Fibroblast of peridontal ligament (primary cell): ENCODE measurements around the gene BICD2.
A peak's percentile ranks its signal among the peaks of the same experiment; 100 is the strongest.

Source experiments
- DNase-seq: peaks from one replicate; pipeline ENCODE4 v3.0.0-alpha.2; 2010; ENCODE audit errors: extremely low read depth

Gene BICD2

DNA sequence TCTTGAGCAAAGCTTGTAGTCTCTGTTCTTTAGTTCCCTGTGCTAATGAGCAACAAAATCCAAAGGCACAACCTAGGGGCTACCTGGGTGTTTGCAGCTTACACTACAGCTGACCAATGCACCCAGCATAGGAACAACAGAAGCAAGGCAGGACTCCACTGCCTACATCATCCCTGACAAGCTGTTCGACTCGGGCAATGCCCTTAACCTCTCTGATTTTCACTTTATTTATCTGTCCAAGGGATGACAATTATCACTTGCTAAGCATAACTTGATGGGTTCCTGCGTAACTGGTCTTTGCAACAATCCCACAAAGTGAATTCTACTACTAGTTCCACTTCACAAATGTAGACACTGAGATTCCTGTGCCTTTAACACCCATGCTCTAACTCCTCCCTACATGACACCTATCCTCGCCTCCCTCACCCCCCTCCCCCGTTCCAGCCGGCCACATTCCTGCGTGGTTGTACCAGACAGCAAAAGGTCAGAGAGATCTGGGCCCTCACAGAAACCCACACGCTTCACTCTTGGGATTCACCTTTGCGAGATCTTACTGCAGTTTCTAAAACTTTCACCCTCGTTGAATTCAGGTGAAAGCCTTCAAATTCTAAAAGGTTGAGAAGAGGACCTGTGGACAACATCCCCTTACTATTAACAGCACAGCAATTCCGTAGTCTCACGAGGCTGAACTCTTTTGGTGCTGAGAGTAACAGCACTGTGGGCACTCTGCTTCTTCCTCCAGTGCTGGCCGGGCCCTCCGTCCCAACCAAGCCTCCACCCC, 95.7 kb downstream of the BICD2 start:
- DNase-seq, result peak; percentile 24

GRCh38 chr9:92666912-92667532, 97.6 kb downstream of the BICD2 start:
- DNase-seq, result no peak

GRCh38 chr9:92666236-92666635, 98.4 kb downstream of the BICD2 start:
- DNase-seq, result no peak

DNA sequence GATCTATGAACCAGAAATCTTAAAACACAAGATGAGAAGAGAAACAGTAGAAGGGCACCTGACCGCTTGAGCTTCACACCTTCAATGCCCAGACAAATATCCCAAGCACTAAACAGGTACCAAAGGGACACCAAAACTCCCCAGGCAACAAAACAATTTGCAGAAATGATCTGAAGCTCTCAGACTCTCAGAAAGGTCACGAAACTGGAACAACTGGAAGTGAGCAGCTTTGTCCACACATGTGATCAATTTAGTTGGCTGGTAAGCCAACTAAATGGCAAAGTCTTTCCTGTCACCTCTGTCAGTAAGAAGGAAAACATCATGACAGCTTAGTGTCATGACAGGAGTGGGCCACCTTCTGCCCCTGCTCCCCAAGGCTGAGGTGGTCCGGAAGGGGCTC, 98.8 kb downstream of the BICD2 start:
- DNase-seq, result no peak

DNA sequence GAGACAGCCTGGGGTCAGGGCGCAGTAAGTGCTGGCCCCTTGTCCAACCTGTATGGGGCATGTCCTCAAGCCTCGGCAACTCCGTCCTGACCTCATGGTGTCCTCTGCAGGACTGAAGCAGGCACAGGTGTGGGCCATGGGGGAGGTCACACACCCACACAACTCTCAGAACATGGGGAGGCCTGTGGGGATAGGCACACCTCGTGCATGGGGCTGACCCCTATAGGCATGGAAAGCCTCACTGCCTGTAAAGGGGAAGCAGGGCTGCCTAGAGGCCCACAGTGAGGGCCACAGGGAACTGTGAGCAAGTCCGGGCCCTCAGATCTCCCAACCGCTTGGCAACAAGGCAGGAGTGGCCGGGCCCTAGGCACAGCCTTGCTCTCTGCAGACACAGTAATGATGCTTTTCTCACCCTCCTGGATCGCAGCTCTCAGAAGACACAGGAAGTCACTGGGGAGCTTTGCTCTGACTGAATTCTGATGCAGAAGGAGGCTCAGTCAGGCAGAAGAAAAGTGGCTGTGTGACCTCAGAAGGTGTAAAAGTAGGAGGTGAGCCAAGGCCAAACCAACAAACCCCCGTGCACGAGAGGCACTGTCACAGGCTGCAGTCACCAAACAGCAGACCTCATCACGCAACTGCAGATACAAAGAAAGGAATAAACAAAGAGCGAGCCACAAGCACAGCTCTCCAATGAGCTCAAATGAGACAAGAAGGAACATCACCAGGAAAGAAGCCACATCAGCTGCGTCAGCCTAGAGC, 100.1 kb downstream of the BICD2 start:
- no peak for DNase-seq

GRCh38 chr9:92663951-92664350, 100.7 kb downstream of the BICD2 start:
- no peak for DNase-seq

DNA sequence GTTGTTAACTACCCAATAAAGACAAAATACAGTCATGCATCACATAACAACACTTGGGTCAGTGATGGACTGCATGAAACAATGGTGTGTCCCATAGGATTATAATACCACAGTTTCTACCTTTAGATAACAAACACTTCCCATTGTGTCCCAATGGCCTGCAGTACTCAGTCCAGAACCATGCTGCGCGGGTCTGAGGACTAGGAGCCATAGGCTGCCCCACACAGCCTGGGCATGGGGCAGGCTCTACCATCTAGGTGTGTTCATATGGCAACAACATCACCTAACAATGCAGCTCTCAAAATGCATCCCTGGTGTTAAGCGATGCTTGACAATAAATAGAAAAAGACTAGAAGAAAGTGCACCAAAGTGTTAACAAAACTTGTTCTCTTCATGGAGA, 101.5 kb downstream of the BICD2 start:
- DNase-seq, result no peak

- DNase-seq, result no peak
Measured at GRCh38 chr9:92661743-92662142, 102.9 kb downstream of the BICD2 start.
